Uterus (tissue), 4 donors: ENCODE results near the gene HASPIN. TPM values are rescaled to one million over a fixed set of nuclear protein-coding genes. Genes with fewer than 3 reads are reported as not detected.
"Not testable (repeated sequence)": the region's sequence is repeated elsewhere in the genome, so short reads cannot be mapped to it uniquely, and the experiment has no call there.

Experiments
- DNase-seq, 2 donors: peaks; one replicate each; pipeline ENCODE4 v3.0.0-alpha.2; 2019 to 2020
- H3K27ac ChIP-seq, 2 donors: fragments of 200-600 bp; sonication (generic); 1 replicate in 1 of 2; 2 replicates in 1 of 2; pipeline ENCODE4 v1.5.1; 2016 to 2018
- H3K27me3 ChIP-seq, 2 donors: fragments of 200-600 bp; sonication (generic); one replicate each; pipeline ENCODE4 v1.5.1; 2018 to 2019; ENCODE audit warnings: control low read depth in 1 of 2
- H3K36me3 ChIP-seq, 2 donors: fragments of 200-600 bp; sonication (generic); one replicate each; pipeline ENCODE4 v1.5.1; 2019; ENCODE audit warnings: control low read depth in 1 of 2
- H3K4me1 ChIP-seq, 2 donors: fragments of 200-600 bp; sonication (generic); one replicate each; pipeline ENCODE4 v1.5.1; 2018 to 2019; ENCODE audit warnings: control low read depth in 1 of 2
- H3K4me3 ChIP-seq, 2 donors: fragments of 200-600 bp; sonication (generic); 1 replicate in 1 of 2; 2 replicates in 1 of 2; pipeline ENCODE4 v1.5.1; 2018 to 2019; ENCODE audit warnings: mild to moderate bottlenecking in 1 of 2
- H3K9me3 ChIP-seq, 2 donors: fragments of 200-600 bp; sonication (generic); one replicate each; pipeline ENCODE4 v1.5.1; 2019; ENCODE audit warnings: control low read depth in 1 of 2
- POLR2A ChIP-seq, 2 donors: fragments of 450-650 bp; IDR thresholded peaks; one replicate each; pipeline ENCODE4 v1.6.1; 2016; ENCODE audit warnings: antibody characterized with exemption in 2 of 2, mild to moderate bottlenecking in 1 of 2, moderate library complexity in 1 of 2
- intact Hi-C: fragments of 100-400 bp; cut with DNase I; formaldehyde crosslinking; loops from one replicate; pipeline ENCODE4 v1.15.1; 2023; ENCODE audit warnings: low total_unique reads
- total RNA-seq, 4 donors: library from RNA; depleted of rRNA in 3 of 4; stranded (reverse); fragments of >200 nt in 3 of 4; gene quantifications; one replicate each; pipeline versions ENCODE4 v1.1.0 to v1.2.4, GENCODE V29; 2014 to 2023
- TF ChIP-seq, protein P1 (sequence below), 4 experiments: fragments of 200-600 bp in 2 of 4; fragments of 450-650 bp in 2 of 4; sonication (generic) in 2 of 4; IDR thresholded peaks; one replicate each; pipeline ENCODE4 v1.5.1; 2016 to 2019; ENCODE audit warnings: antibody characterized with exemption in 4 of 4, mild to moderate bottlenecking in 2 of 4, moderate library complexity in 1 of 4
- donor health status: DM: yes; HTN: yes; CAD: no.

The HASPIN gene
- total RNA-seq, 4 donors from 2014 or later, result 2.0 TPM; not detected in 3

DNA sequence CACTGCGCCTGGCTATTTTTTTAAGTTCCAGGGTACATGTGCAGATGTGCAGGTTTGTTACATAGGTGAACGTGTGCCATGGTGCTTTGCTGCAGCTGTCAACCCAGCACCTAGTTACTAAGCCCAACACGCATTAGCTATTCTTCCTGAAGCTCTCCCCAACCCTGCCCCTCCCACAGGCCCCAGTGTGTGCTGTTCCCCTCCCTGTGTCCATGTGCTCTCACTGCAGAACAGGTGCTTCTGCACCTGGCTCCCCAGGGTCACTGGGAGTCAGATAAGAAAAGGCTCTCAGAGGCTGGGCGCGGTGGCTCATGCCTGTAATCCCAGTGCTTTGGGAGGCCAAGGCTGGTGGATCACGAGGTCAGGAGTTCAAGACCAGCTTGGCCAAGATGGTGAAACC, 6.2 kb downstream of the HASPIN start:
- no peaks in the 10 kb centered on the region for H3K27me3 ChIP-seq
- intact Hi-C loops, result no loop called here
- no peaks in the 10 kb centered on the region for H3K9me3 ChIP-seq
- TF ChIP-seq, protein P1, sequence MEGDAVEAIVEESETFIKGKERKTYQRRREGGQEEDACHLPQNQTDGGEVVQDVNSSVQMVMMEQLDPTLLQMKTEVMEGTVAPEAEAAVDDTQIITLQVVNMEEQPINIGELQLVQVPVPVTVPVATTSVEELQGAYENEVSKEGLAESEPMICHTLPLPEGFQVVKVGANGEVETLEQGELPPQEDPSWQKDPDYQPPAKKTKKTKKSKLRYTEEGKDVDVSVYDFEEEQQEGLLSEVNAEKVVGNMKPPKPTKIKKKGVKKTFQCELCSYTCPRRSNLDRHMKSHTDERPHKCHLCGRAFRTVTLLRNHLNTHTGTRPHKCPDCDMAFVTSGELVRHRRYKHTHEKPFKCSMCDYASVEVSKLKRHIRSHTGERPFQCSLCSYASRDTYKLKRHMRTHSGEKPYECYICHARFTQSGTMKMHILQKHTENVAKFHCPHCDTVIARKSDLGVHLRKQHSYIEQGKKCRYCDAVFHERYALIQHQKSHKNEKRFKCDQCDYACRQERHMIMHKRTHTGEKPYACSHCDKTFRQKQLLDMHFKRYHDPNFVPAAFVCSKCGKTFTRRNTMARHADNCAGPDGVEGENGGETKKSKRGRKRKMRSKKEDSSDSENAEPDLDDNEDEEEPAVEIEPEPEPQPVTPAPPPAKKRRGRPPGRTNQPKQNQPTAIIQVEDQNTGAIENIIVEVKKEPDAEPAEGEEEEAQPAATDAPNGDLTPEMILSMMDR (IDR thresholded peaks at IDR 0.05), result no peak
- no peak for TF ChIP-seq POLR2A (IDR thresholded peaks at IDR 0.05)
- H3K4me3 ChIP-seq, result no peak overlapping the region
- no peak overlapping the region for H3K27ac ChIP-seq
- no peaks in the 10 kb centered on the region for H3K4me1 ChIP-seq
- H3K36me3 ChIP-seq, result no peaks in the 10 kb centered on the region
- DNase-seq, result no peak

DNA sequence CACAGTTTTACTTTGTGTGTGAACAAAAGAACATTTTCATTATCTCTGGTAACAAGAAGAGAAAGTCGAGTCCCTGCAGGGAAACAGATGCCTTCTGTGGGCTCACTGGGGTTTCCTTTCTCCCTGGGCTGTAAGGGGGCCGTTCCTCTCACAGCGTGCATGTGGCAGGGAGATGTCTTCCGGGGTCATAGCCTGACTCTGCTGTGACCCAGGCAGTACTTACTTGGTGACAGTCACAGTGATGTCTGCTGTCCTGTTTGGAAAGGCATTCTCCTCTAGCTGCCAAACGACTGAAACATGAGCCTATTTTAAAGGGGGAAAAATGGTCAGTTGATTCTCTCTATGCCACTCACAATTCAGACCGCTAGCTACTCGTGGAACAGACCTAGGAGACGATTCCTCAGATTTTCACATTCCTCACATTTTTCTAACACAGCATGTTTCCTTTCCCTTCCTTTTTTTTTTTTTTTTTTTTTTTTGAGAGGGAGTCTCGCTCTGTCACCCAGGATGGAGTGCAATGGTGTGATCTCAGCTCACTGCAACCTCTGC, 7.3 kb downstream of the HASPIN start:
- intact Hi-C loops, result no loop called here
- DNase-seq, result no peak
- Histone ChIP-seq H3K36me3 (no peaks in the 10 kb centered on the region), H3K27ac (no peak overlapping the region), H3K27me3 (no peaks in the 10 kb centered on the region), H3K4me1 (no peaks in the 10 kb centered on the region), H3K9me3 (no peaks in the 10 kb centered on the region), H3K4me3 (no peak overlapping the region)
- TF ChIP-seq, protein P1 (IDR thresholded peaks at IDR 0.05), result no peak
- TF ChIP-seq POLR2A (IDR thresholded peaks at IDR 0.05), result no peak

DNA sequence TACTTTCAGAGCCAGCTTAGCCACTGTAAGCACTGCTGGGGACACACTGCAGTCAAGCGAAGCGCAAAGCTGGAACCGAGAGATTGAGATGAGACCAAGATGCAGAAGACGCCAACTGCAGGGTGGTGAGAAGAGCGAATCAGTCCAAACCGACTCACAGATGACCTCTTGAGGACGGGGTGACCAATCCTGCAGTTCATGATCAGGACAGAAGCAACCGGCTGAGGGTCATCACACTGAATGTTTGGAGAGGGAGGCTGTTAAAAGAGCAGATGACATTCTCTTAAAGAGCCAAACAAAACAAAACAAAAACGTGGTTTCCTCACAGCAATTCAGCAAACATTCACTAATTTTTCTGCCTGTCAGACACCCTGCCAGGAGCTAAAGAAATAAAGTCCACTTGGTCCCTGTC, 8.5 kb downstream of the HASPIN start:
- no peak for DNase-seq
- intact Hi-C loops, result no loop called here
- Histone ChIP-seq H3K27me3 (no peaks in the 10 kb centered on the region), H3K4me3 (no peak overlapping the region), H3K27ac (no peak overlapping the region), H3K4me1 (peaks cover 0 to 2% of the 10 kb centered on the region in 2 donors), H3K36me3 (no peaks in the 10 kb centered on the region), H3K9me3 (no peaks in the 10 kb centered on the region)
- TF ChIP-seq, protein P1 (IDR thresholded peaks at IDR 0.05), result no peak
- TF ChIP-seq POLR2A (IDR thresholded peaks at IDR 0.05), result no peak

DNA sequence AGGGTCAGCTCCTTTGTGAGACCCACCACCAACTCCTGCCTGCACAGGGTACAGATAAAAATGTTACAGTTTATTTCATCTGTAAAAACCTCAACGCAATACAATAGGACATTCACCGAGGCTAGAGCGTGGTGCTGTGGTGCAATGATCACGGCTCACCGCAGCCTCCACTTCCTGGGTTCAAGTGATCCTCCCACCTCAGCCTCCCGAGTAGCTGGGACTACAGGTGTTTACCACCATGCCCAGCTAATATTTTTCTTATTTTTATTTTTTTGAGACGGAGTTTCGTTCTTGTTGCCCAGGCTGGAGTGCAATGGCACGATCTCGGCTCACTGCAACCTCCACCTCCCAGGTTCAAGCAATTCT, 11.2 kb downstream of the HASPIN start:
- H3K27ac ChIP-seq, H3K4me3 ChIP-seq, H3K36me3 ChIP-seq, DNase-seq, intact Hi-C loops, H3K4me1 ChIP-seq, H3K27me3 ChIP-seq, H3K9me3 ChIP-seq: not testable (repeated sequence)

DNA sequence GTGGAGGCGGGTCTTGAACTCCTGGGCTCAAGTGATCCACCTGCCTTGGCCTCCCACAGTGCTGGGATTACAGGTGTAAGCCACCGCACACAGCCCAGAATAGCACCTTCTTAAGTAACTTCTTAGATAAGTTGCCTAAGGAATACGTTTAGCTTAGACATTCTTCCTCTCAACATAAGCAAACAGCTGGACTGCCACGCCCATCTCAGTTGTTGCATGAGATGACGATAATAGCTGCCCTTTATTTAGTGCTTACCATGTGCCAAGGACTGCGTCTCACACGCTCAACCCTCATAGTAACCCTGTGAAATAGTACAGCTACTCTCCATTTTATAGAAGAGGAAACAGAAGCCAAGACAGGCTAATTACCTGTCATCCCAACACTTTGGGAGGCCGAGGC, 11.8 kb downstream of the HASPIN start:
- TF ChIP-seq POLR2A (IDR thresholded peaks at IDR 0.05), result no peak
- TF ChIP-seq, protein P1 (IDR thresholded peaks at IDR 0.05), result no peak
- H3K4me1 ChIP-seq, result peaks cover 0 to 4% of the 10 kb centered on the region in 2 donors
- H3K9me3 ChIP-seq, result no peaks in the 10 kb centered on the region
- DNase-seq, result no peak
- H3K36me3 ChIP-seq, result no peaks in the 10 kb centered on the region
- no peaks in the 10 kb centered on the region for H3K27me3 ChIP-seq
- intact Hi-C loops, result no loop called here
- H3K27ac ChIP-seq, result no peak overlapping the region
- H3K4me3 ChIP-seq, result no peak overlapping the region
